C4-2B (cell line): Measurements from ENCODE around the gene NFKB2.
A peak's percentile ranks its signal among the peaks of the same experiment; 100 is the strongest.

Experiments used
- H3K27ac ChIP-seq: fragments of 450-650 bp; 2 replicates; pipeline ENCODE4 v1.5.1; 2017
- ZFX ChIP-seq: fragments of 450-650 bp; IDR thresholded peaks from 2 replicates; pipeline ENCODE4 v1.6.1; 2017
- TF ChIP-seq, protein P1 (sequence below): fragments of 450-650 bp; conservative IDR thresholded peaks from 2 replicates; pipeline ENCODE4 v1.5.1; 2017; ENCODE audit warnings: mild to moderate bottlenecking

NFKB2 gene

DNA sequence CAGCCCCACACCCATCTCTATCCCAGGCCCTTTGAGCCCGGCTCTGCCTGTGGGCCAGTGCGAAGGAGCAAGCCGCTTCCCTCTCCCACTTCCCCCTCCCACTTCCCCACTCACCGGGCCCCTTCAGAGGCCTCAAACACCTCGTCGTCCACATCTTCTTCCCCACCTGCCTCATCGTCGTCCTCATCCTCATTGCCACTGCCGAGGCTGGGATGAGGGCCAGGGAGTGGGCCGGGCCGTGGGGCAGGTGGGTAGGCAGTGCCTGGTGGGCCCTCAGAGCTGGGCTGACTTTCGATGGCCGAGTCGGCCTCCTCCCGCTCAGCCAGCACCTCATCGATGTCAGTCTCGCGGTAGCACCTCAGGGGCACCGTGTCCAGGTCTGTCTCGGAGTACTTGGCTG lies 19.2 kb downstream of the NFKB2 start:
- no peak for TF ChIP-seq ZFX
- TF ChIP-seq, protein P1, sequence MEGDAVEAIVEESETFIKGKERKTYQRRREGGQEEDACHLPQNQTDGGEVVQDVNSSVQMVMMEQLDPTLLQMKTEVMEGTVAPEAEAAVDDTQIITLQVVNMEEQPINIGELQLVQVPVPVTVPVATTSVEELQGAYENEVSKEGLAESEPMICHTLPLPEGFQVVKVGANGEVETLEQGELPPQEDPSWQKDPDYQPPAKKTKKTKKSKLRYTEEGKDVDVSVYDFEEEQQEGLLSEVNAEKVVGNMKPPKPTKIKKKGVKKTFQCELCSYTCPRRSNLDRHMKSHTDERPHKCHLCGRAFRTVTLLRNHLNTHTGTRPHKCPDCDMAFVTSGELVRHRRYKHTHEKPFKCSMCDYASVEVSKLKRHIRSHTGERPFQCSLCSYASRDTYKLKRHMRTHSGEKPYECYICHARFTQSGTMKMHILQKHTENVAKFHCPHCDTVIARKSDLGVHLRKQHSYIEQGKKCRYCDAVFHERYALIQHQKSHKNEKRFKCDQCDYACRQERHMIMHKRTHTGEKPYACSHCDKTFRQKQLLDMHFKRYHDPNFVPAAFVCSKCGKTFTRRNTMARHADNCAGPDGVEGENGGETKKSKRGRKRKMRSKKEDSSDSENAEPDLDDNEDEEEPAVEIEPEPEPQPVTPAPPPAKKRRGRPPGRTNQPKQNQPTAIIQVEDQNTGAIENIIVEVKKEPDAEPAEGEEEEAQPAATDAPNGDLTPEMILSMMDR, result no peak

GRCh38 chr10:102416283-102416682 lies 20.8 kb downstream of the NFKB2 start:
- TF ChIP-seq, protein P1, result no peak
- TF ChIP-seq ZFX, result no peak
- no peak overlapping the region for H3K27ac ChIP-seq

More for the DNA sequence above, 19.2 kb downstream of the NFKB2 start:
- no peak overlapping the region for H3K27ac ChIP-seq

DNA sequence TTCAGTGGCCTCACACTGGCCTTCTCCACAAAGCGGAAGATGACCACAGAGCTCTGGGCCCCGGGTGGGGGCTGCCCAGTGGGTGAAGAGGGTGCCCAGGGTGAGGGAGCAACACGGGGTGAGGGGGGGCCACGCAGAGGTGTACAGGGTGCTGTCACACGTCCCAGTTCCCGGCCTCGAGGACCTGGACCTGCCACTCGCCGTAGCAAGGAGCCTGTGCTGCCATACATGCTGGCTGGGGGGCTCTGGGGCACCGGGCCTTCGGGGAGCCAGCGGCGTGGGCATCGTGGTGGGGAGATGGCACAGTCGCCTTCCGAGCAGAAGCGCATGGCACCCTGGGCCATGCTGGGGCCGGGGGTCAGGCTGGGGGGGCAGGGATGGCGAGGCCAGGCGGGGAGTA lies 21.2 kb downstream of the NFKB2 start:
- TF ChIP-seq, protein P1, result no peak
- no peak for TF ChIP-seq ZFX
- no peak overlapping the region for H3K27ac ChIP-seq

DNA sequence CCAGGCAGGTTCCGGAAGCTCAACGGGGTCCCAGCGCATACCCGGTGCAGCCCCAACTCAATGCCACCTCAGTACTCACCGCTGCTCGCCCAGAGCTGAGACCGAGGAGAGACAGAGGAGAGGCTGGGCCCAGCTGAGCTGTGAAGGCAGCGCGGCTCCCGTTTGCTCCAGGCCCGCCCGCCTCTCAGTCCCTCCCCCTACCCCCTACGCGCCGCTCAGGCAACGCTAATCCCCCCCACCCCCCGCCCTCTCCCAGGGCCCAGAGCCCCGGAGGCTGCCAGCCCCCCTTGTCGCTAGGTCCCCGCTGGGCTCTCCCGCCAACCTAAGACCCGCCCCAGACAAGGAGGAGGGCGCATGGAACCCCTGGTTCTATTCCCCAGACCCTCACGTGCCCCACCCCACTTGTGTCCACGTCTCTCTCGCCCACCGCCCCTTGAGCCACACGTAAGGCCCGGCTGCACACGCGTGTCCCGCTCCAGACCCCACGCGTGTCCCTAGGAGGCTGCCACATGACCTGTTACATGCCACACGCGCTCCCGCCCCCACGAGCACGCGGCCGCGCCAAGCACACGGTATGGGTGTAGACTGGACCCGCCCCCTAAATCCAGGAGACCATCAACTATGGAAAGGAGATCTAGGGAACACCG lies 23.2 kb downstream of the NFKB2 start, which contains the start of gene PSD:
Gene PSD (minus strand): TSS at position 164 of the 647 bp plus-strand sequence. CDS start 1,747 bp downstream, outside the sequence.
- TF ChIP-seq, protein P1, result no peak
- TF ChIP-seq ZFX, result no peak
- no peak within 1 kb of the TSS for H3K27ac ChIP-seq

DNA sequence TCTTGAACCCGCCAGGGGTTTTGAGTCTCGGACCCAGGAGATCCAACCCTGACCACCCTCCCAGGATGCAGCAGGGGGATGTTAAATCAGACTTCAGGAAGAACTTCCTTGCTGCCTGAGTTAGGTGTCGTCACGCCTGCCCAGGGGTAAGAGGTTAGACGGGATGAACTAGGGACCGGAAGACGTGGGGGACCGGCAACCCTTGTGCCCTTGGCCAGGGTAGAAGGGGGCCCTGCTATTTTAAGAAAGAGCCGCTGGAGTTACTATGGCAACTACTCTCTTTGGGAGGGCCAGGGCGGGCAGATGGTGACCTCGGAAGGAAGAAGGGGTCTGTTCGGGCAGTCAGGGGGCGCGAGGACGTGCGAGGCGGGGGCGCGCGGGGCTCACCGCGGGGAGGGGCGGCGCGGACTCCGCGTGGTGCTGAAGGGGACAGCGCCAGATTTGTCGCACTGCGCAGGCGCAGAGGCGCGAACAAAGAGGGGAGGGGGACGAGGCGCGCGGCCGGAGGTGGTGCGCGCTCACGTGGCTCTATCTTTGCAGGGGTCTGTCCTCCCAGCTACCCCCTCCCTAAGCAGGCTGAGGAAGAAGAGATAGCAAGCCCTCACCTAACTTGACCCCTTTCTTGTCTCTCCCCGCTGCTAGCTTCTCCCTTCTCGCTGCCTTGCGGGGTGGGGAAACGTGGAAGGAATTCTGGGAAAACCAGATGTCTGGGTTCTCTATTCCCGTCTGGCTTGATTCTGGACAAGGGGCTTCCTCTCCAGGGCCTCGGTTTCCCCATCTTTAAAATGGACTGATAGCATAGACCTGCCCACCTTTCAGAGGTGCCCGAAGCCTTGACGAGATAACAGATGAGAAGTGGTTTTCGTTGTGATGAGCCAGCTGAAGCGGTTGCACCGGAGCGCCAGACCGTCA lies 24.0 kb downstream of the NFKB2 start:
- H3K27ac ChIP-seq, result peak overlapping the region; percentile 93
- TF ChIP-seq, protein P1, result no peak
- no peak for TF ChIP-seq ZFX

DNA sequence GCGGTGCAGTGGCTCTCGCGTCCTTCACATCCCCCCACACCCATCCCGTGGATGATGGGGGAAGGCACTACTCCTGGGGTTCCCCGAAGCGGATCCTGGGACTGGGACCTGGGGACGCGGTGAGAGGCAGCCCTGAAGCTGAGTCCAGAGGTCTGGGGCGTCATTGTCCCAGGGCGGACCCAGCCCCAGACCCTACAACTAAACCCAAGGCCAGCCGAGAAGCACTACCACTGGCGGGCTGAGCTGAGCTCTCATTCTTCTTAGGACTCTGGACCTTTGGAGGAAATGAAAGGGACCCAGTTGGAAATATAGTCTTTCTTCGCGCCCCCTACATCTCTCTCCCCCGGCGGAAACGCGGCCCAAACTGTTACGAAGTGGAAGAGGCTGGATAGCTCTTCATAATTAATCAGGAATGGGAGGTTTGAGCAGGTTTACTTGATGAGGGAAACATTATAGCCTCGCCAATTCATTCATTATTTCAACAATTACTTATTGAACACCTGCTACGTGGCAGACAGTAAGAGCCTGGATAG lies 24.7 kb downstream of the NFKB2 start:
- TF ChIP-seq ZFX, result no peak
- TF ChIP-seq, protein P1, result no peak
- H3K27ac ChIP-seq, result peak overlapping the region; percentile 93
